HCT116 (cell line): ENCODE measurements around the gene CD247. TPM values are rescaled to one million over a fixed set of nuclear protein-coding genes. Genes with fewer than 3 reads are reported as not detected.

Experiments
- ATAC-seq: fragments of 200-7000 bp; cut with Tn5 transposase; 2 replicates; pipeline ENCODE4 v1.9.1; 2020; ENCODE audit warnings: mild to moderate bottlenecking, moderate library complexity
- BruUV-seq: library from RNA; stranded (reverse); fragments of 400-500 nt; replicated peaks from 2 replicates; lab custom pipeline; 2021; lab: Mats Ljungman, UMichigan
- CTCF ChIA-PET: fragments of 300-600 bp; sonication (Branson Sonifier 250); formaldehyde crosslinking; loops from one replicate; lab custom pipeline; 2021; ENCODE audit warnings: antibody characterized with exemption; lab: Charles Lee
- POLR2A ChIA-PET: fragments of 300-600, 350-600 bp; sonication (Branson Sonifier 250); formaldehyde crosslinking; loops from one replicate; lab custom pipeline; 2021; ENCODE audit warnings: antibody characterized with exemption; lab: Charles Lee
- RAD21 ChIA-PET, 2 experiments: fragments of 300-600 bp; sonication (Branson Sonifier 250); formaldehyde crosslinking; loops; one replicate each; lab custom pipeline; 2023; ENCODE audit warnings: low total read pairs in 2 of 2; ENCODE audit not compliant: uncharacterized antibody in 2 of 2, unreplicated experiment in 2 of 2, low non-redundant PET in 1 of 2; lab: Charles Lee
- DNase-seq: peaks from one replicate; pipeline ENCODE4 v3.0.0-alpha.2; 2010; ENCODE audit warnings: low read depth, low spot score
- H2AFZ ChIP-seq: fragments of 200-600 bp; shearing (Covaris generic), sonication (generic); 2 replicates; pipeline ENCODE4 v1.6.1; 2017; ENCODE audit warnings: low read depth, mixed run types, mixed read lengths, antibody characterized with exemption, low read length; ENCODE audit not compliant: poor library complexity, severe bottlenecking
- H3K27ac ChIP-seq: 2 replicates; pipeline ENCODE4 v1.5.1; 2012; ENCODE audit warnings: low read depth, low read length
- H3K27me3 ChIP-seq: fragments of 200-600 bp; sonication (generic); 2 replicates; pipeline ENCODE4 v1.6.1; 2016; ENCODE audit warnings: mixed run types, low read length, mixed read lengths; ENCODE audit not compliant: insufficient read depth
- H3K36me3 ChIP-seq, 2 experiments: fragments of 200-500 bp in 1 of 2; fragments of 200-600 bp in 1 of 2; sonication (Bioruptor generic) in 1 of 2; sonication (generic) in 1 of 2; 2 replicates each; pipeline versions ENCODE4 v1.5.1 to v1.6.1; 2014 to 2016; ENCODE audit warnings: low read length in 2 of 2, inconsistent platforms in 1 of 2, mixed read lengths in 1 of 2, mixed run types in 1 of 2; ENCODE audit not compliant: insufficient read depth in 2 of 2, control insufficient read depth in 1 of 2
- H3K4me1 ChIP-seq, 2 experiments: fragments of 200-600 bp in 1 of 2; sonication (generic) in 1 of 2; 2 replicates each; pipeline versions ENCODE4 v1.5.1 to v1.6.1; 2012 to 2017; ENCODE audit warnings: low read length in 2 of 2, inconsistent platforms in 1 of 2, mild to moderate bottlenecking in 1 of 2, mixed read lengths in 1 of 2, mixed run types in 1 of 2, moderate library complexity in 1 of 2; ENCODE audit not compliant: insufficient read depth in 2 of 2, control insufficient read depth in 1 of 2
- H3K4me2 ChIP-seq: fragments of 200-600 bp; sonication (generic); 2 replicates; pipeline ENCODE4 v1.6.1; 2017; ENCODE audit warnings: mixed run types, low read length, mixed read lengths
- H3K4me3 ChIP-seq, 2 experiments: fragments of 200-600 bp in 1 of 2; sonication (generic) in 1 of 2; replicated peaks in 1 of 2; 2 replicates each; pipeline ENCODE4 v1.5.1; 2011 to 2016; ENCODE audit warnings: low read length in 2 of 2, control low read depth in 1 of 2, low read depth in 1 of 2, mild to moderate bottlenecking in 1 of 2, mixed read lengths in 1 of 2, mixed run types in 1 of 2
- H3K79me2 ChIP-seq: fragments of 200-600 bp; sonication (generic); 2 replicates; pipeline ENCODE4 v1.6.1; 2017; ENCODE audit warnings: mild to moderate bottlenecking, mixed run types, low read length, moderate library complexity, mixed read lengths; ENCODE audit not compliant: insufficient read depth
- H3K9ac ChIP-seq: fragments of 200-600 bp; sonication (generic); 2 replicates; pipeline ENCODE4 v1.6.1; 2016; ENCODE audit warnings: low read length, mixed read lengths
- H3K9me2 ChIP-seq: fragments of 200-600 bp; sonication (generic), shearing (Covaris generic); 2 replicates; pipeline ENCODE4 v1.6.1; 2017; ENCODE audit warnings: mixed run types, mild to moderate bottlenecking, moderate library complexity; ENCODE audit not compliant: insufficient read depth
- H3K9me3 ChIP-seq, 2 experiments: fragments of 200-500 bp in 1 of 2; fragments of 200-600 bp in 1 of 2; sonication (Bioruptor generic) in 1 of 2; sonication (generic) in 1 of 2; 2 replicates each; pipeline ENCODE4 v1.6.1; 2014 to 2017; ENCODE audit warnings: low read length in 2 of 2, mixed read lengths in 2 of 2, inconsistent platforms in 1 of 2, low read depth in 1 of 2, mild to moderate bottlenecking in 1 of 2, mixed run types in 1 of 2, moderate library complexity in 1 of 2; ENCODE audit not compliant: control insufficient read depth in 1 of 2, insufficient read depth in 1 of 2
- H4K20me1 ChIP-seq: fragments of 200-600 bp; sonication (generic), shearing (Covaris generic); 2 replicates; pipeline ENCODE4 v1.6.1; 2017; ENCODE audit warnings: mixed run types, mild to moderate bottlenecking, moderate library complexity; ENCODE audit not compliant: insufficient read depth
- CBX3 ChIP-seq: IDR thresholded peaks from 2 replicates; pipeline ENCODE4 v1.6.1; 2012; ENCODE audit warnings: low read depth
- EZH2phosphoT487 ChIP-seq: fragments of 200-600 bp; IDR thresholded peaks from 2 replicates; pipeline ENCODE4 v1.6.1; 2018; ENCODE audit warnings: antibody characterized with exemption, borderline replicate concordance
- FOSL1 ChIP-seq: IDR thresholded peaks from 2 replicates; pipeline ENCODE4 v1.6.1; 2012; ENCODE audit warnings: low read depth
- JUND ChIP-seq: IDR thresholded peaks from 2 replicates; pipeline ENCODE4 v1.6.1; 2012
- POLR2A ChIP-seq: IDR thresholded peaks from 2 replicates; pipeline ENCODE4 v1.7.0; 2011; ENCODE audit warnings: borderline replicate concordance; ENCODE audit not compliant: insufficient read depth, insufficient read length; ENCODE audit errors: extremely low read depth
- POLR2AphosphoS5 ChIP-seq: IDR thresholded peaks from 2 replicates; pipeline ENCODE4 v1.6.1; 2011; ENCODE audit warnings: mild to moderate bottlenecking, low read depth, low read length, moderate library complexity
- SIN3A ChIP-seq: IDR thresholded peaks from 2 replicates; pipeline ENCODE4 v1.6.1; 2012; ENCODE audit warnings: low read depth
- SRF ChIP-seq: IDR thresholded peaks from 2 replicates; pipeline ENCODE4 v1.6.1; 2012; ENCODE audit warnings: low read depth
- YY1 ChIP-seq: IDR thresholded peaks from 2 replicates; pipeline ENCODE4 v1.6.1; 2011; ENCODE audit warnings: low read length, low read depth, moderate library complexity, mild to moderate bottlenecking; ENCODE audit not compliant: insufficient replicate concordance; ENCODE audit errors: extremely low read depth
- ZFX ChIP-seq: fragments of 450-650 bp; IDR thresholded peaks from 2 replicates; pipeline ENCODE4 v1.6.1; 2017
- ZNF274 ChIP-seq: fragments of 200-500 bp; sonication (Bioruptor generic); IDR thresholded peaks from 2 replicates; pipeline ENCODE4 v1.6.1; 2014; ENCODE audit warnings: mild to moderate bottlenecking, low read depth, low read length, inconsistent platforms
- intact Hi-C: fragments of 100-400 bp; cut with micrococcal nuclease; formaldehyde crosslinking; loops from 2 replicates; pipeline ENCODE4 v1.10.0; 2022
- total RNA-seq: library from RNA; stranded (reverse); gene quantifications from one replicate; pipeline ENCODE4 v1.2.1, GENCODE V29; 2021; ENCODE audit not compliant: unreplicated experiment
- TF ChIP-seq, protein P1 (sequence below): IDR thresholded peaks from 2 replicates; pipeline ENCODE4 v1.6.1; 2012
- TF ChIP-seq, protein P2 (sequence below): IDR thresholded peaks from 2 replicates; pipeline ENCODE4 v1.6.1; 2012; ENCODE audit warnings: low read depth
- TF ChIP-seq, protein P3 (sequence below): IDR thresholded peaks from 2 replicates; pipeline ENCODE4 v1.6.1; 2012

The CD247 gene
- total RNA-seq, 1 experiment from 2014 or later, result 0.57 TPM

DNA sequence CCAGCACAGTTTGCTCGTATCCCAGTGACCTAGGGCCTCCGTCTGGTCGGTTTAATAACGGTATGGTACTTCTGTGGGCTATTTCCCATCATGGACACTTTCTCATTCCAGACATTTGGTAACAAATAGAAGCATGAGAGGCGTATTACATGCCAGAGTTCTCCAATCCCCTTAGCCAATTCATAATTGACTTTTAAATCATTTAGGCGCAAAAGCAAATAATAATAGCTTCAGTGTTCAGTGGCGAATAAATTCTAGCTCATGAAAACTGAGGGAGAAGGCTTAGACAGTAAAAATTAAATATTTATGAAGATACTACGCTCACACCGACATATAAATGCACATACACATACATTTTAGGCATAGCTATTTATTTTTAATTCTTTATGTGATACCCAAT lies 50.6 kb downstream of the CD247 start:
- H3K9ac ChIP-seq, result no peak overlapping the region
- H3K79me2 ChIP-seq, result no peaks in the 10 kb centered on the region
- POLR2A ChIA-PET, result no interaction called here
- no peak overlapping the region for H2AFZ ChIP-seq
- no peak for ATAC-seq
- H3K4me3 ChIP-seq, result no peak overlapping the region
- H3K9me3 ChIP-seq, result no peaks in the 10 kb centered on the region
- no peaks in the 10 kb centered on the region for H3K27me3 ChIP-seq
- TF ChIP-seq JUND, result no peak
- no peak for TF ChIP-seq YY1
- TF ChIP-seq, protein P1, sequence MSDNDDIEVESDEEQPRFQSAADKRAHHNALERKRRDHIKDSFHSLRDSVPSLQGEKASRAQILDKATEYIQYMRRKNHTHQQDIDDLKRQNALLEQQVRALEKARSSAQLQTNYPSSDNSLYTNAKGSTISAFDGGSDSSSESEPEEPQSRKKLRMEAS, result no peak
- TF ChIP-seq, protein P2, sequence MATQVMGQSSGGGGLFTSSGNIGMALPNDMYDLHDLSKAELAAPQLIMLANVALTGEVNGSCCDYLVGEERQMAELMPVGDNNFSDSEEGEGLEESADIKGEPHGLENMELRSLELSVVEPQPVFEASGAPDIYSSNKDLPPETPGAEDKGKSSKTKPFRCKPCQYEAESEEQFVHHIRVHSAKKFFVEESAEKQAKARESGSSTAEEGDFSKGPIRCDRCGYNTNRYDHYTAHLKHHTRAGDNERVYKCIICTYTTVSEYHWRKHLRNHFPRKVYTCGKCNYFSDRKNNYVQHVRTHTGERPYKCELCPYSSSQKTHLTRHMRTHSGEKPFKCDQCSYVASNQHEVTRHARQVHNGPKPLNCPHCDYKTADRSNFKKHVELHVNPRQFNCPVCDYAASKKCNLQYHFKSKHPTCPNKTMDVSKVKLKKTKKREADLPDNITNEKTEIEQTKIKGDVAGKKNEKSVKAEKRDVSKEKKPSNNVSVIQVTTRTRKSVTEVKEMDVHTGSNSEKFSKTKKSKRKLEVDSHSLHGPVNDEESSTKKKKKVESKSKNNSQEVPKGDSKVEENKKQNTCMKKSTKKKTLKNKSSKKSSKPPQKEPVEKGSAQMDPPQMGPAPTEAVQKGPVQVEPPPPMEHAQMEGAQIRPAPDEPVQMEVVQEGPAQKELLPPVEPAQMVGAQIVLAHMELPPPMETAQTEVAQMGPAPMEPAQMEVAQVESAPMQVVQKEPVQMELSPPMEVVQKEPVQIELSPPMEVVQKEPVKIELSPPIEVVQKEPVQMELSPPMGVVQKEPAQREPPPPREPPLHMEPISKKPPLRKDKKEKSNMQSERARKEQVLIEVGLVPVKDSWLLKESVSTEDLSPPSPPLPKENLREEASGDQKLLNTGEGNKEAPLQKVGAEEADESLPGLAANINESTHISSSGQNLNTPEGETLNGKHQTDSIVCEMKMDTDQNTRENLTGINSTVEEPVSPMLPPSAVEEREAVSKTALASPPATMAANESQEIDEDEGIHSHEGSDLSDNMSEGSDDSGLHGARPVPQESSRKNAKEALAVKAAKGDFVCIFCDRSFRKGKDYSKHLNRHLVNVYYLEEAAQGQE, result no peak
- TF ChIP-seq ZFX, result no peak
- TF ChIP-seq ZNF274, result no peak
- no peak for TF ChIP-seq POLR2AphosphoS5
- no peak for TF ChIP-seq EZH2phosphoT487
- TF ChIP-seq POLR2A, result no peak
- TF ChIP-seq FOSL1, result no peak
- TF ChIP-seq CBX3, result no peak
- TF ChIP-seq SIN3A, result no peak
- TF ChIP-seq, protein P3, sequence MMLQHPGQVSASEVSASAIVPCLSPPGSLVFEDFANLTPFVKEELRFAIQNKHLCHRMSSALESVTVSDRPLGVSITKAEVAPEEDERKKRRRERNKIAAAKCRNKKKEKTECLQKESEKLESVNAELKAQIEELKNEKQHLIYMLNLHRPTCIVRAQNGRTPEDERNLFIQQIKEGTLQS, result no peak
- TF ChIP-seq SRF, result no peak
- TF ChIP-seq, all 23 proteins: peak for 0
- Histone ChIP-seq H3K27ac (no peak overlapping the region), H4K20me1 (no peaks in the 10 kb centered on the region), H3K4me2 (no peak overlapping the region), H3K36me3 (no peaks in the 10 kb centered on the region), H3K9me2 (no peaks in the 10 kb centered on the region), H3K4me1 (no peaks in the 10 kb centered on the region)
- ChIA-PET RAD21 (no interaction called here), CTCF (no interaction called here)
- DNase-seq, result no peak
- intact Hi-C loops, result no loop called here
- no TSS peak for BruUV-seq
